ENCODE results near the gene UBAC1. TPM values are rescaled to one million over a fixed set of nuclear protein-coding genes. Genes with fewer than 3 reads are reported as not detected.

UBAC1 gene
- polyA plus RNA-seq, 1 donor (not counting 4 experiments of a cell fraction or from before 2014, with no cell fraction given): 50.7 TPM

DNA sequence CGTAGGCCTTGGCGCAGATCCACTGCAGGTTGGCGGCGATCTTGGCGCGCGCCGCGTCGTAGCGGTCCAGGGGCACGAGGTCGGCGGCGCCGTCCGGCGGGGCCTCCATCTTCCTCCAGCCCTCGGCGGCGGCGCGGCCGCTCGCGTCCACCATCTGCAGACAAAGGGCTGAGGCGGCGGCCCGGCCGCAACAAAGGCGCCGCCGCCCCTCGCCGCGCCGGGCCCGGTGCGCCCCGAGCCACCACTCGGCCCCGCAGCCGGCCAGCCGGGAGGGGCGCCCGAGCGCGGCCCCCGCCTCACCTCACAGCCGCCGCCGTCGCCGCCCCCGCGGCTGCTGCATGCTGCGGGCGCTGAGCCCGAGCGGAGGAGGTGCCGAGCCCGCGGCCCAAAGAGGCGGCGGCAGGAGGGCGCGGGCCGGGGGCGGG, 54.2 kb downstream of the UBAC1 start:
- TF ChIP-seq, protein P1, sequence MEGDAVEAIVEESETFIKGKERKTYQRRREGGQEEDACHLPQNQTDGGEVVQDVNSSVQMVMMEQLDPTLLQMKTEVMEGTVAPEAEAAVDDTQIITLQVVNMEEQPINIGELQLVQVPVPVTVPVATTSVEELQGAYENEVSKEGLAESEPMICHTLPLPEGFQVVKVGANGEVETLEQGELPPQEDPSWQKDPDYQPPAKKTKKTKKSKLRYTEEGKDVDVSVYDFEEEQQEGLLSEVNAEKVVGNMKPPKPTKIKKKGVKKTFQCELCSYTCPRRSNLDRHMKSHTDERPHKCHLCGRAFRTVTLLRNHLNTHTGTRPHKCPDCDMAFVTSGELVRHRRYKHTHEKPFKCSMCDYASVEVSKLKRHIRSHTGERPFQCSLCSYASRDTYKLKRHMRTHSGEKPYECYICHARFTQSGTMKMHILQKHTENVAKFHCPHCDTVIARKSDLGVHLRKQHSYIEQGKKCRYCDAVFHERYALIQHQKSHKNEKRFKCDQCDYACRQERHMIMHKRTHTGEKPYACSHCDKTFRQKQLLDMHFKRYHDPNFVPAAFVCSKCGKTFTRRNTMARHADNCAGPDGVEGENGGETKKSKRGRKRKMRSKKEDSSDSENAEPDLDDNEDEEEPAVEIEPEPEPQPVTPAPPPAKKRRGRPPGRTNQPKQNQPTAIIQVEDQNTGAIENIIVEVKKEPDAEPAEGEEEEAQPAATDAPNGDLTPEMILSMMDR (optimal IDR thresholded peaks at IDR 0.05 in 1 of 3, IDR thresholded peaks at IDR 0.05 in 1 of 3, conservative IDR thresholded peaks at IDR 0.05 in 1 of 3; ENCODE audit: extremely low read depth in 1 of 3, insufficient read depth in 2 of 3, low read length in 3 of 3): no peak
- TF ChIP-seq EZH2 (IDR thresholded peaks at IDR 0.05; ENCODE audit: low read length): no peak
- H2AFZ ChIP-seq (ENCODE audit: control insufficient read depth, low read length): no peak overlapping the region
- no peaks in the 10 kb centered on the region for H3K27me3 ChIP-seq (ENCODE audit: control insufficient read depth, extremely low read depth, insufficient read depth, low read length)
- no peak overlapping the region for H3K4me2 ChIP-seq (ENCODE audit: control insufficient read depth, extremely low read depth, insufficient read depth, low read depth, low read length)
- DNase-seq (ENCODE audit: low read depth, low spot score) (no peak), FAIRE-seq (no peak)
- H3K79me2 ChIP-seq (ENCODE audit: control insufficient read depth, insufficient read depth, low read length): peaks cover 42% of the 10 kb centered on the region
- dilution Hi-C loops (cut with MboI; ENCODE audit: extremely low pct_ligation_motif_present, low sequenced_read_pairs): no loop called here
- H3K27ac ChIP-seq (ENCODE audit: control insufficient read depth, insufficient read depth, low read length): peak overlapping the region; percentile 27
- peaks cover 48% of the 10 kb centered on the region for H3K4me1 ChIP-seq (ENCODE audit: control insufficient read depth, extremely low read depth, insufficient read depth, low read length)
- H3K9me1 ChIP-seq (ENCODE audit: control insufficient read depth, extremely low read depth, insufficient read depth, low read length): peaks cover 2% of the 10 kb centered on the region
- no peaks in the 10 kb centered on the region for H3K9me3 ChIP-seq (ENCODE audit: control insufficient read depth, low read depth, low read length)
- H3K36me3 ChIP-seq (ENCODE audit: control insufficient read depth in 2 of 2, extremely low read depth in 1 of 2, insufficient read depth in 2 of 2, low read length in 2 of 2): peaks cover 16 to 17% of the 10 kb centered on the region in 2 experiments
- H4K20me1 ChIP-seq (ENCODE audit: control insufficient read depth, extremely low read depth, insufficient read depth, low read length): no peaks in the 10 kb centered on the region
- peak overlapping the region in 1 of 3 experiments; percentile 53 for H3K4me3 ChIP-seq (ENCODE audit: control insufficient read depth in 2 of 3, extremely low read depth in 1 of 3, insufficient read depth in 2 of 3, low read depth in 1 of 3, low read length in 3 of 3)
- peak overlapping the region; percentile 84 for H3K9ac ChIP-seq (ENCODE audit: control insufficient read depth, extremely low read depth, insufficient read depth, low read length)

DNA sequence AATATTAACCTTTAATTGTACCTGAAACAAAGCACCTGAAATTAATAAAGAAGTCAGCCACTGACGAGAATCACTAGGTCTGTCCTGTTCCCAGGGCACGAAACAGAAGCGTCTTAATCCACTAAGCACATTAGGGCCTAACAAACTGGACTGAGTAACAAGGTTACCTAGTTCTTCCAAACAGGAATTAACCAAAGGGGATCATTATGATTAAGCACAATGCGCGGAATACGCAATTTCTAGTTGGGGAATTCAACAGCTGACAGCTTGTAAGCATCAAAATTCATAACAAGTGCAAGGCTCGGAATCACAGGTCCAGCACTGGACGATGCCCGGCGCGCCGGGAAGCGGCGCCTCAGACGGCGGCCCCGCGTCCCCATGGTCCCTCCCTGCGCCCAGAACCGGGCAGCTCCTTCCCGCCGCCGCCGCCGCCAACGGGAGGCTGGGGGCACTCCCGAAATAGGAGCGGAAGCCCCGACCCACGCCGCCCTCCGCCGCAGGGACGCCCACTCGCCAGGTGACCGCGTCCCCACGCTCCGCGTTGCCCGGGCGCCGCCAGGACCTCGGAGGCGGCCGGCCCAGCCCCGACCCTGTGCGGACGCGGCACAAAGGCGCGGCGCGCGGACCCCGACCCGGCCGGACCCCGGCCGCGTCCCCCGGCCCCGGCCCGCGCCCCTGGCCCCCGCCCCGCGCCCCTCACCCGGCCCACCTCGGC, 54.7 kb downstream of the UBAC1 start:
- Histone ChIP-seq H3K9me3 (ENCODE audit: control insufficient read depth, low read depth, low read length) (no peaks in the 10 kb centered on the region), H3K79me2 (ENCODE audit: control insufficient read depth, insufficient read depth, low read length) (peaks cover 47% of the 10 kb centered on the region), H2AFZ (ENCODE audit: control insufficient read depth, low read length) (no peak overlapping the region), H3K4me3 (ENCODE audit: control insufficient read depth in 2 of 3, extremely low read depth in 1 of 3, insufficient read depth in 2 of 3, low read depth in 1 of 3, low read length in 3 of 3) (peak overlapping the region; percentile 53 to 64 (median 60)), H3K9ac (ENCODE audit: control insufficient read depth, extremely low read depth, insufficient read depth, low read length) (peak overlapping the region; percentile 84), H3K4me2 (ENCODE audit: control insufficient read depth, extremely low read depth, insufficient read depth, low read depth, low read length) (peak overlapping the region; percentile 89), H4K20me1 (ENCODE audit: control insufficient read depth, extremely low read depth, insufficient read depth, low read length) (no peaks in the 10 kb centered on the region), H3K9me1 (ENCODE audit: control insufficient read depth, extremely low read depth, insufficient read depth, low read length) (peaks cover 2% of the 10 kb centered on the region), H3K27ac (ENCODE audit: control insufficient read depth, insufficient read depth, low read length) (peak overlapping the region; percentile 94), H3K36me3 (ENCODE audit: control insufficient read depth in 2 of 2, extremely low read depth in 1 of 2, insufficient read depth in 2 of 2, low read length in 2 of 2) (peaks cover 12 to 15% of the 10 kb centered on the region in 2 experiments), H3K4me1 (ENCODE audit: control insufficient read depth, extremely low read depth, insufficient read depth, low read length) (peaks cover 48% of the 10 kb centered on the region), H3K27me3 (ENCODE audit: control insufficient read depth, extremely low read depth, insufficient read depth, low read length) (no peaks in the 10 kb centered on the region)
- DNase-seq (ENCODE audit: low read depth, low spot score) (no peak), FAIRE-seq (no peak)
- dilution Hi-C loops (cut with MboI; ENCODE audit: extremely low pct_ligation_motif_present, low sequenced_read_pairs): no loop called here
- TF ChIP-seq, protein P1 (optimal IDR thresholded peaks at IDR 0.05 in 1 of 3, IDR thresholded peaks at IDR 0.05 in 1 of 3, conservative IDR thresholded peaks at IDR 0.05 in 1 of 3; ENCODE audit: extremely low read depth in 1 of 3, insufficient read depth in 2 of 3, low read length in 3 of 3): no peak
- TF ChIP-seq EZH2 (IDR thresholded peaks at IDR 0.05; ENCODE audit: low read length): no peak
